OCI-LY7 (cell line): Measurements from ENCODE around the gene SDK2. TPM values are rescaled to one million over a fixed set of nuclear protein-coding genes. Genes with fewer than 3 reads are reported as not detected.

ENCODE experiments used
- BruUV-seq: library from RNA; stranded (reverse); fragments of 400-500 nt; replicated peaks from 2 replicates; lab custom pipeline; 2021; lab: Mats Ljungman, UMichigan
- CTCF ChIA-PET: fragments of 300-600 bp; sonication (Branson Sonifier 250); formaldehyde crosslinking; loops from one replicate; lab custom pipeline; 2022; ENCODE audit warnings: antibody characterized with exemption; ENCODE audit not compliant: unreplicated experiment; lab: Charles Lee
- POLR2A ChIA-PET: fragments of 300-600 bp; sonication (Branson Sonifier 250); formaldehyde crosslinking; loops from one replicate; lab custom pipeline; 2022; ENCODE audit warnings: antibody characterized with exemption; lab: Charles Lee
- DNase-seq: peaks from one replicate; pipeline ENCODE4 v3.0.0-alpha.2; 2015; ENCODE audit warnings: low spot score
- H2AFZ ChIP-seq: fragments of 200-600 bp; sonication (generic), shearing (Covaris generic); 2 replicates; pipeline ENCODE4 v1.6.1; 2014; ENCODE audit warnings: mild to moderate bottlenecking, antibody characterized with exemption, low read length, moderate library complexity
- H3K27ac ChIP-seq: fragments of 200-600 bp; sonication (generic); 2 replicates; pipeline ENCODE4 v1.5.1; 2014; ENCODE audit warnings: mixed run types, low read depth, mild to moderate bottlenecking, moderate library complexity, low read length, inconsistent platforms; ENCODE audit not compliant: poor library complexity, severe bottlenecking
- H3K36me3 ChIP-seq: fragments of 200-600 bp; sonication (generic); 2 replicates; pipeline ENCODE4 v1.6.1; 2014; ENCODE audit warnings: mild to moderate bottlenecking, antibody characterized with exemption, low read length, moderate library complexity, mixed read lengths; ENCODE audit not compliant: insufficient read depth
- H3K4me1 ChIP-seq: fragments of 200-600 bp; sonication (generic); 2 replicates; pipeline ENCODE4 v1.5.1; 2014; ENCODE audit warnings: mild to moderate bottlenecking, low read length; ENCODE audit not compliant: insufficient read depth, poor library complexity, severe bottlenecking
- H3K4me2 ChIP-seq: fragments of 200-600 bp; sonication (generic); 2 replicates; pipeline ENCODE4 v1.6.1; 2014; ENCODE audit warnings: mild to moderate bottlenecking, low read length
- H3K4me3 ChIP-seq: fragments of 200-600 bp; sonication (generic); 2 replicates; pipeline ENCODE4 v1.5.1; 2014; ENCODE audit warnings: mild to moderate bottlenecking, low read depth, low read length; ENCODE audit not compliant: poor library complexity, severe bottlenecking
- H3K79me2 ChIP-seq: fragments of 200-600 bp; sonication (generic); 2 replicates; pipeline ENCODE4 v1.6.1; 2016; ENCODE audit warnings: low read depth, mild to moderate bottlenecking, low read length, moderate library complexity, mixed read lengths; ENCODE audit not compliant: insufficient read depth
- H3K9me2 ChIP-seq: fragments of 200-600 bp; sonication (generic); 2 replicates; pipeline ENCODE4 v1.6.1; 2016; ENCODE audit warnings: mild to moderate bottlenecking, low read length, mixed read lengths; ENCODE audit not compliant: insufficient read depth
- H3K9me3 ChIP-seq: fragments of 200-600 bp; sonication (generic); 2 replicates; pipeline ENCODE4 v1.6.1; 2014; ENCODE audit warnings: mild to moderate bottlenecking, mixed run types, low read length, mixed read lengths
- H4K20me1 ChIP-seq: fragments of 200-600 bp; sonication (generic); 2 replicates; pipeline ENCODE4 v1.6.1; 2014; ENCODE audit warnings: mild to moderate bottlenecking, antibody characterized with exemption, low read length, moderate library complexity, mixed read lengths; ENCODE audit not compliant: insufficient read depth
- CTCF ChIP-seq: fragments of 200-600 bp; sonication (generic); conservative IDR thresholded peaks from 2 replicates; pipeline ENCODE4 v1.5.1; 2014; ENCODE audit warnings: mild to moderate bottlenecking, antibody characterized with exemption, low read length, moderate library complexity, mixed read lengths
- EZH2phosphoT487 ChIP-seq: fragments of 200-600 bp; sonication (generic); IDR thresholded peaks from 2 replicates; pipeline ENCODE4 v1.6.1; 2018; ENCODE audit warnings: low read depth, borderline replicate concordance, mild to moderate bottlenecking, mixed run types, antibody characterized with exemption, low read length, moderate library complexity, mixed read lengths
- intact Hi-C: fragments of 100-400 bp; cut with micrococcal nuclease; formaldehyde crosslinking; loops from one replicate; pipeline ENCODE4 v1.10.0; 2022; ENCODE audit not compliant: unreplicated experiment
- total RNA-seq, 2 experiments: library from RNA; depleted of rRNA in 1 of 2; stranded (reverse); fragments of >200 nt in 1 of 2; shearing (Covaris generic) in 1 of 2; gene quantifications; 2 replicates each; pipeline ENCODE4 v1.2.3, GENCODE V29; 2014 to 2022

Gene SDK2
- total RNA-seq, 2 experiments from 2014 or later, result 0.32 to 1.8 TPM

DNA sequence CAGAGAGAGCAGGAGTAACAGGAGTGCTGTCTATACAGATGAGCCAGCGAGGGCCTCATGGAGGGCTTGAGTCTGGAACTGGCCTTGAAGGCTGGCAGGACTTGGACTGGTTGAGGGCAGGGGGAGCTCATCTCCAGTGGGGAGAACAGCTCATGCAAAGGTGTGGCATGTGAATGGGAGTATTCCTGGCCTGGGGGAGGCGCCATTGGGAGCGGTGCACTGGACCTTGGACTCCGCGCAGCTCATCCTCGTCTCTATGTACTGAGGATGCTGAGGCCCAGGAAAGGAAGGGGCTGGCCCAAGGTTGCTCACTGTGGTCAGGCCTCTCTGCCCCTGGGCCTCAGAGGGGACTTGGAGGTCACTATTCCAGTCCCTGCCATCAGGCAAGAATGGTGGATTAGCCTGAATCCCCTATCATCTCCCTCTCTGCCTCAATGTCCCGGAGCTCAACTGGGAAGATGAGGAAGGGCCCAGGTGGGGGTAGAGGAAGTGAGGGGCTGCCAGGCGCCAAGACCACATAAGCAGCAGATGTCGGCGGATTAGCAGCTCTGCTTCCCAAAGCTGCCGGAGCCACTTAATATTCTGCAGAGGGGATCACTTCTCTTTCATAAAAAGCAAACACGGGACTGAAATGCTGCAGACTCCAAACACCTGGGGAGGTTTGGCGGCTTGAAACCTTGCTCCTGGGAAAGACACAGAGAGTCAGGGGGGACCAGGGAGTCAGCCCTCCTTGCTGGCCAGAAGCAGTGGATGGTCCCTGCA, 88.9 kb downstream of the SDK2 start:
- POLR2A ChIA-PET, result interaction anchor here (0.6 kb wide), 2 partner anchors 25 to 1190 kb away, joined by 3 to 4 read pairs; no protein-coding TSS in a partner anchor

DNA sequence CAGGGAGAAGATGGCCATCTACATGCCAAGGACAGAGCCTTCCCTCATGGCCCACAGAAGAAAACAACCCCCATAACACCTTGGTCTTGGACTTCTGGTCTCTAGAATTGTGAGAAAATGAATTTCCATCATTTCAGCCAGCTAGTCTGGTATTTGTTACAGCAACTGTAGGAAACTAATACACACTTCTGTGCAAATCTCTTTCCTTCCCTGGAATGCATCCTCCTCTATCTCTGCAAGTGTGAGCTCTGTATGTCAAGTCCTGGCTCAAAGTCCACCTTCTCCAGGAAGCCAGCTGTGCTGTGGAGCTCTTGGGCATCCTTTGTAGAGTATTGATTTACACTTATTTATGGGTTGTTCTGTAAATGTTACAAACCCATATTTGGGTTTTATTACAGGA, 89.7 kb downstream of the SDK2 start:
- no peak overlapping the region for H3K4me2 ChIP-seq
- DNase-seq, result no peak
- intact Hi-C loops, result no loop called here
- H3K27ac ChIP-seq, result no peak overlapping the region
- BruUV-seq, result no TSS peak
- ChIA-PET POLR2A (no interaction called here), CTCF (no interaction called here)
- H4K20me1 ChIP-seq, result no peaks in the 10 kb centered on the region
- no peaks in the 10 kb centered on the region for H3K79me2 ChIP-seq
- no peaks in the 10 kb centered on the region for H3K9me3 ChIP-seq
- no peak overlapping the region for H3K4me3 ChIP-seq
- no peaks in the 10 kb centered on the region for H3K36me3 ChIP-seq
- peaks cover 11% of the 10 kb centered on the region for H3K4me1 ChIP-seq
- TF ChIP-seq EZH2phosphoT487, result no peak
- no peak for TF ChIP-seq CTCF
- no peak overlapping the region for H2AFZ ChIP-seq
- no peaks in the 10 kb centered on the region for H3K9me2 ChIP-seq

More for the DNA sequence above, 88.9 kb downstream of the SDK2 start:
- no peak overlapping the region for H3K4me2 ChIP-seq
- H3K36me3 ChIP-seq, result no peaks in the 10 kb centered on the region
- H4K20me1 ChIP-seq, result no peaks in the 10 kb centered on the region
- H3K4me1 ChIP-seq, result peaks cover 9% of the 10 kb centered on the region
- no peak for DNase-seq
- no peaks in the 10 kb centered on the region for H3K9me2 ChIP-seq
- H2AFZ ChIP-seq, result no peak overlapping the region
- BruUV-seq, result no TSS peak
- no peaks in the 10 kb centered on the region for H3K9me3 ChIP-seq
- H3K27ac ChIP-seq, result no peak overlapping the region
- CTCF ChIA-PET, result interaction anchor here (0.5 kb wide), 1 partner anchor 154 kb away, joined by 4 read pairs; no protein-coding TSS in a partner anchor
- intact Hi-C loops, result no loop called here
- no peaks in the 10 kb centered on the region for H3K79me2 ChIP-seq
- no peak for TF ChIP-seq CTCF
- TF ChIP-seq EZH2phosphoT487, result no peak
- H3K4me3 ChIP-seq, result no peak overlapping the region

- Histone ChIP-seq H3K9me2 (no peaks in the 10 kb centered on the region), H2AFZ (no peak overlapping the region), H4K20me1 (no peaks in the 10 kb centered on the region), H3K4me3 (no peak overlapping the region), H3K4me1 (peaks cover 20% of the 10 kb centered on the region), H3K27ac (no peak overlapping the region), H3K79me2 (no peaks in the 10 kb centered on the region), H3K4me2 (no peak overlapping the region), H3K9me3 (no peaks in the 10 kb centered on the region), H3K36me3 (no peaks in the 10 kb centered on the region)
- ChIA-PET CTCF (no interaction called here), POLR2A (no interaction called here)
- intact Hi-C loops, result no loop called here
- BruUV-seq, result no TSS peak
- DNase-seq, result no peak
- TF ChIP-seq CTCF (no peak), EZH2phosphoT487 (no peak)
Observed at GRCh38 chr17:73553311-73553710, 90.9 kb downstream of the SDK2 start.
